TTC549 (cell line): ENCODE measurements around the gene GUCY2F.

Experiments
- FAIRE-seq: peaks from 2 replicates; lab custom pipeline; 2012; peaks lifted over from hg19 to GRCh38; lab: Jason Lieb, UNC

The GUCY2F gene

GRCh38 chrX:109481986-109482385 is at the start of gene GUCY2F:
TSS of gene GUCY2F (minus strand) at chrX:109482086. CDS start at chrX:109475936, 6,150 bp downstream.
- no peak for FAIRE-seq

- FAIRE-seq: no peak
Measured at GRCh38 chrX:109519001-109519400, 37.1 kb upstream of the GUCY2F start.

GRCh38 chrX:109511113-109511512 is 29.2 kb upstream of the GUCY2F start:
- FAIRE-seq: no peak

- FAIRE-seq: no peak
Measured at GRCh38 chrX:109508915-109509314, 27.0 kb upstream of the GUCY2F start.

- no peak for FAIRE-seq
Measured at GRCh38 chrX:109501176-109501575, 19.3 kb upstream of the GUCY2F start.

- FAIRE-seq: no peak
Measured at GRCh38 chrX:109498434-109498833, 16.5 kb upstream of the GUCY2F start.

- no peak for FAIRE-seq
Measured at GRCh38 chrX:109489174-109489573, 7.3 kb upstream of the GUCY2F start.

- FAIRE-seq: no peak
Measured at GRCh38 chrX:109487640-109488039, 5.8 kb upstream of the GUCY2F start.

- FAIRE-seq: peak; percentile 91
Measured at GRCh38 chrX:109485470-109486340, 3.8 kb upstream of the GUCY2F start.

- no peak for FAIRE-seq
Measured at GRCh38 chrX:109484886-109485285, 3.0 kb upstream of the GUCY2F start.

GRCh38 chrX:109475174-109475891 is 6.6 kb downstream of the GUCY2F start:
- no peak for FAIRE-seq

- no peak for FAIRE-seq
Measured at GRCh38 chrX:109472939-109473735, 8.7 kb downstream of the GUCY2F start.

GRCh38 chrX:109464231-109464630 is 17.7 kb downstream of the GUCY2F start:
- FAIRE-seq: no peak

GRCh38 chrX:109463784-109464183 is 18.1 kb downstream of the GUCY2F start:
- no peak for FAIRE-seq

GRCh38 chrX:109448282-109448938 is 33.5 kb downstream of the GUCY2F start:
- FAIRE-seq: no peak

GRCh38 chrX:109441266-109441665 is 40.6 kb downstream of the GUCY2F start:
- no peak for FAIRE-seq

GRCh38 chrX:109440475-109440874 is 41.4 kb downstream of the GUCY2F start:
- no peak for FAIRE-seq

GRCh38 chrX:109409181-109409580 is 72.7 kb downstream of the GUCY2F start:
- no peak for FAIRE-seq

- FAIRE-seq: no peak
Measured at GRCh38 chrX:109403922-109404321, 78.0 kb downstream of the GUCY2F start.

GRCh38 chrX:109399831-109400230 is 82.1 kb downstream of the GUCY2F start:
- FAIRE-seq: no peak

GRCh38 chrX:109398833-109399232 is 83.1 kb downstream of the GUCY2F start:
- FAIRE-seq: no peak

GRCh38 chrX:109398061-109398460 is 83.8 kb downstream of the GUCY2F start:
- FAIRE-seq: no peak
